Measurements from ENCODE around the gene CSRNP2. TPM values are rescaled to one million over a fixed set of nuclear protein-coding genes. Genes with fewer than 3 reads are reported as not detected.

The CSRNP2 gene
- total and polyA plus RNA-seq, 2 of the 13 experiments (the other 11 are each of a cell fraction or from before 2014, with no cell fraction given): 4.8 to 7.3 TPM

DNA sequence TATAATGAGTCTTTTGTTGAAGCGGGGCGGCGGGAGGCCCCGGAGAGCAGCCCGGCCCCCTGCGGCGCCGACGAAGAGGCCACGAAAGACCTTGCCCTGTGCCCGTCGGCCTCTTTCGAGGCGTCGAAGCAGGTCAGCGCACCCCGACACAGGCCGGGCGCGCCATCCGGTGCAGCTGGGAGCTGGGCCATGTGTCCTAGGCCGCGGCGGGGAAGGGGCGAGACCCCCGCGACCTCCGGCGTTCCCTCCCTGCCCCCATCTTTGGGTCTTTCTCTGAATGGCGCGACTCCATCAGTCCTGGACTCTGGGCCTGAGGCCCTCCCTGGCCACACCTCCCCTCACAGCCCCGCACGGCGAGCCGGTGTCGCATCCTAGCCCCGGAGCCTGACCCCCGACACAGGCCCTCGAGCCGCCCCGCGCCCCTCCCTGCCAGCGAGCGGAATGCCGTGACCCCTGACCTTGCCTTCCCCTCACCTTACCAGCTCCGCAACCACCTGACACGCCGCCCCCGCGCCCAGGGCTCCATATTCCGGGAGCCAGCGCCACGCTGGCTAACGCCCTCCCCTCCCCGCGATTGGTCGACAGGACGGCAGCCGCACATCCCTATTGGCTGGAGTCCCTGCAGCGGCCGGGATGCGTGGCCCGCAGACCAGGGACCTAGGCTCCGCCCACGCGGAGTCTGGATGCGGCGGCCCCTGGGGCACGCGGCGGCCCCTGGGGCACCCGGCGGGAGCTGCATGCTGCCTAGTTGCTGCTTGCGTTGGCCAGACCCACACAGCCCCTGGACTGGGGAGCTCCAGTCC, 57.4 kb downstream of the CSRNP2 start, which contains the start of gene SLC11A2 (continued):
- TF ChIP-seq SOX13 (IDR thresholded peaks at IDR 0.05) (no peak), SOX13 (CRISPR knock-in tag; conservative IDR thresholded peaks at IDR 0.05 in 1 of 2, IDR thresholded peaks at IDR 0.05 in 1 of 2) (peak in 1 of 2 experiments; percentile 73; a peak in 1 of 4 replicates), ZSCAN25 (CRISPR knock-in tag; IDR thresholded peaks at IDR 0.05) (peak; percentile 70), CCDC6 (CRISPR knock-in tag; IDR thresholded peaks at IDR 0.05) (no peak), HOXA3 (CRISPR knock-in tag; IDR thresholded peaks at IDR 0.05) (peak; percentile 76), CAMTA2 (CRISPR knock-in tag; IDR thresholded peaks at IDR 0.05; ENCODE audit: borderline replicate concordance) (peak; percentile 84; the same call in 1 of the 2 replicates), NKX3-1 (CRISPR knock-in tag; IDR thresholded peaks at IDR 0.05) (no peak), ZNF543 (CRISPR knock-in tag; IDR thresholded peaks at IDR 0.05) (no peak; the same call in 1 of the 2 replicates), ZNF253 (CRISPR knock-in tag; IDR thresholded peaks at IDR 0.05; ENCODE audit: borderline replicate concordance) (peak; percentile 81; the same call in 1 of the 2 replicates), TCF12 (IDR thresholded peaks at IDR 0.05) (no peak), TCF12 (CRISPR knock-in tag; IDR thresholded peaks at IDR 0.05) (peak; percentile 85), ZNF451 (CRISPR knock-in tag; IDR thresholded peaks at IDR 0.05) (peak; percentile 45; the same call in 1 of the 2 replicates), ZNF335 (CRISPR knock-in tag; IDR thresholded peaks at IDR 0.05) (0 out of 2 replicates have a peak, but pooled peaks have one; percentile 9), ZSCAN20 (CRISPR knock-in tag; IDR thresholded peaks at IDR 0.05; ENCODE audit: borderline replicate concordance) (peak; percentile 78; the same call in 1 of the 2 replicates), ZSCAN31 (CRISPR knock-in tag; IDR thresholded peaks at IDR 0.05; ENCODE audit: low read depth) (peak; percentile 91), BORCS8-MEF2B (CRISPR knock-in tag; IDR thresholded peaks at IDR 0.05) (peak; percentile 80), ZNF737 (CRISPR knock-in tag; IDR thresholded peaks at IDR 0.05; ENCODE audit: borderline replicate concordance) (0 out of 2 replicates have a peak, but pooled peaks have one; percentile 64)
- TF ChIP-seq, protein P1, sequence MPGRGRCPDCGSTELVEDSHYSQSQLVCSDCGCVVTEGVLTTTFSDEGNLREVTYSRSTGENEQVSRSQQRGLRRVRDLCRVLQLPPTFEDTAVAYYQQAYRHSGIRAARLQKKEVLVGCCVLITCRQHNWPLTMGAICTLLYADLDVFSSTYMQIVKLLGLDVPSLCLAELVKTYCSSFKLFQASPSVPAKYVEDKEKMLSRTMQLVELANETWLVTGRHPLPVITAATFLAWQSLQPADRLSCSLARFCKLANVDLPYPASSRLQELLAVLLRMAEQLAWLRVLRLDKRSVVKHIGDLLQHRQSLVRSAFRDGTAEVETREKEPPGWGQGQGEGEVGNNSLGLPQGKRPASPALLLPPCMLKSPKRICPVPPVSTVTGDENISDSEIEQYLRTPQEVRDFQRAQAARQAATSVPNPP (CRISPR knock-in tag; IDR thresholded peaks at IDR 0.05): no peak
- TF ChIP-seq, protein P2, sequence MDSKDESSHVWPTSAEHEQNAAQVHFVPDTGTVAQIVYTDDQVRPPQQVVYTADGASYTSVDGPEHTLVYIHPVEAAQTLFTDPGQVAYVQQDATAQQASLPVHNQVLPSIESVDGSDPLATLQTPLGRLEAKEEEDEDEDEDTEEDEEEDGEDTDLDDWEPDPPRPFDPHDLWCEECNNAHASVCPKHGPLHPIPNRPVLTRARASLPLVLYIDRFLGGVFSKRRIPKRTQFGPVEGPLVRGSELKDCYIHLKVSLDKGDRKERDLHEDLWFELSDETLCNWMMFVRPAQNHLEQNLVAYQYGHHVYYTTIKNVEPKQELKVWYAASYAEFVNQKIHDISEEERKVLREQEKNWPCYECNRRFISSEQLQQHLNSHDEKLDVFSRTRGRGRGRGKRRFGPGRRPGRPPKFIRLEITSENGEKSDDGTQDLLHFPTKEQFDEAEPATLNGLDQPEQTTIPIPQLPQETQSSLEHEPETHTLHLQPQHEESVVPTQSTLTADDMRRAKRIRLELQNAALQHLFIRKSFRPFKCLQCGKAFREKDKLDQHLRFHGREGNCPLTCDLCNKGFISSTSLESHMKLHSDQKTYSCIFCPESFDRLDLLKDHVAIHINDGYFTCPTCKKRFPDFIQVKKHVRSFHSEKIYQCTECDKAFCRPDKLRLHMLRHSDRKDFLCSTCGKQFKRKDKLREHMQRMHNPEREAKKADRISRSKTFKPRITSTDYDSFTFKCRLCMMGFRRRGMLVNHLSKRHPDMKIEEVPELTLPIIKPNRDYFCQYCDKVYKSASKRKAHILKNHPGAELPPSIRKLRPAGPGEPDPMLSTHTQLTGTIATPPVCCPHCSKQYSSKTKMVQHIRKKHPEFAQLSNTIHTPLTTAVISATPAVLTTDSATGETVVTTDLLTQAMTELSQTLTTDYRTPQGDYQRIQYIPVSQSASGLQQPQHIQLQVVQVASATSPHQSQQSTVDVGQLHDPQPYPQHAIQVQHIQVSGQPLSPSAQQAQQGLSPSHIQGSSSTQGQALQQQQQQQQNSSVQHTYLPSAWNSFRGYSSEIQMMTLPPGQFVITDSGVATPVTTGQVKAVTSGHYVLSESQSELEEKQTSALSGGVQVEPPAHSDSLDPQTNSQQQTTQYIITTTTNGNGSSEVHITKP (CRISPR knock-in tag; IDR thresholded peaks at IDR 0.05; ENCODE audit: low read depth): peak; percentile 75; the same call in 1 of the 2 replicates
- TF ChIP-seq, protein P3, sequence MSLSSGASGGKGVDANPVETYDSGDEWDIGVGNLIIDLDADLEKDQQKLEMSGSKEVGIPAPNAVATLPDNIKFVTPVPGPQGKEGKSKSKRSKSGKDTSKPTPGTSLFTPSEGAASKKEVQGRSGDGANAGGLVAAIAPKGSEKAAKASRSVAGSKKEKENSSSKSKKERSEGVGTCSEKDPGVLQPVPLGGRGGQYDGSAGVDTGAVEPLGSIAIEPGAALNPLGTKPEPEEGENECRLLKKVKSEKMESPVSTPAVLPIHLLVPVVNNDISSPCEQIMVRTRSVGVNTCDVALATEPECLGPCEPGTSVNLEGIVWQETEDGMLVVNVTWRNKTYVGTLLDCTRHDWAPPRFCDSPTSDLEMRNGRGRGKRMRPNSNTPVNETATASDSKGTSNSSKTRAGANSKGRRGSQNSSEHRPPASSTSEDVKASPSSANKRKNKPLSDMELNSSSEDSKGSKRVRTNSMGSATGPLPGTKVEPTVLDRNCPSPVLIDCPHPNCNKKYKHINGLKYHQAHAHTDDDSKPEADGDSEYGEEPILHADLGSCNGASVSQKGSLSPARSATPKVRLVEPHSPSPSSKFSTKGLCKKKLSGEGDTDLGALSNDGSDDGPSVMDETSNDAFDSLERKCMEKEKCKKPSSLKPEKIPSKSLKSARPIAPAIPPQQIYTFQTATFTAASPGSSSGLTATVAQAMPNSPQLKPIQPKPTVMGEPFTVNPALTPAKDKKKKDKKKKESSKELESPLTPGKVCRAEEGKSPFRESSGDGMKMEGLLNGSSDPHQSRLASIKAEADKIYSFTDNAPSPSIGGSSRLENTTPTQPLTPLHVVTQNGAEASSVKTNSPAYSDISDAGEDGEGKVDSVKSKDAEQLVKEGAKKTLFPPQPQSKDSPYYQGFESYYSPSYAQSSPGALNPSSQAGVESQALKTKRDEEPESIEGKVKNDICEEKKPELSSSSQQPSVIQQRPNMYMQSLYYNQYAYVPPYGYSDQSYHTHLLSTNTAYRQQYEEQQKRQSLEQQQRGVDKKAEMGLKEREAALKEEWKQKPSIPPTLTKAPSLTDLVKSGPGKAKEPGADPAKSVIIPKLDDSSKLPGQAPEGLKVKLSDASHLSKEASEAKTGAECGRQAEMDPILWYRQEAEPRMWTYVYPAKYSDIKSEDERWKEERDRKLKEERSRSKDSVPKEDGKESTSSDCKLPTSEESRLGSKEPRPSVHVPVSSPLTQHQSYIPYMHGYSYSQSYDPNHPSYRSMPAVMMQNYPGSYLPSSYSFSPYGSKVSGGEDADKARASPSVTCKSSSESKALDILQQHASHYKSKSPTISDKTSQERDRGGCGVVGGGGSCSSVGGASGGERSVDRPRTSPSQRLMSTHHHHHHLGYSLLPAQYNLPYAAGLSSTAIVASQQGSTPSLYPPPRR (CRISPR knock-in tag; IDR thresholded peaks at IDR 0.05; ENCODE audit: borderline replicate concordance): peak; percentile 65; the same call in 1 of the 2 replicates

All from HepG2 (cell line).